Measurements from ENCODE around the gene CCL25. TPM values are rescaled to one million over a fixed set of nuclear protein-coding genes. Genes with fewer than 3 reads are reported as not detected.

CCL25 gene
- total RNA-seq, 1 donor from 2014 or later: 0.30 TPM

DNA sequence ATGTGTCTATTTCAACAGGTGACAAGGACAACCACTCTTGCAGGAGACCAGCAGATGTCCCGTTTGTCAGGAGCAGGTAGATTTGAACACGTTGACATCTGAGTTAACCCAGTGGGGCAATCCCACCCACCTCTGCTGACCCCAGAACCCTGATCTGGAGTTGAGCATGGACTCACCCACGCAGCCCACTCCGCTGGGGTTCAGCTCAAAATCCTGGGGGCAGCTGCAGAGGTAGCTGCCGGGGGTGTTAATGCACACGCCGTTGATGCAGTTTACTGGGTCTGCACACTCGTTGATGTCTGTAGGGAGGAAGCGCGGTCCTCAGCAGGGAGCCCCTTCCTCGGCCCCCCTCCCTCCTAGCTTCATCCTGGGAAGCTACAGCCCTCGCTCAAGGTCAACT lies 56.9 kb downstream of the CCL25 start:
- ATAC-seq (no peak), DNase-seq (ENCODE audit: low spot score) (no peak)

DNA sequence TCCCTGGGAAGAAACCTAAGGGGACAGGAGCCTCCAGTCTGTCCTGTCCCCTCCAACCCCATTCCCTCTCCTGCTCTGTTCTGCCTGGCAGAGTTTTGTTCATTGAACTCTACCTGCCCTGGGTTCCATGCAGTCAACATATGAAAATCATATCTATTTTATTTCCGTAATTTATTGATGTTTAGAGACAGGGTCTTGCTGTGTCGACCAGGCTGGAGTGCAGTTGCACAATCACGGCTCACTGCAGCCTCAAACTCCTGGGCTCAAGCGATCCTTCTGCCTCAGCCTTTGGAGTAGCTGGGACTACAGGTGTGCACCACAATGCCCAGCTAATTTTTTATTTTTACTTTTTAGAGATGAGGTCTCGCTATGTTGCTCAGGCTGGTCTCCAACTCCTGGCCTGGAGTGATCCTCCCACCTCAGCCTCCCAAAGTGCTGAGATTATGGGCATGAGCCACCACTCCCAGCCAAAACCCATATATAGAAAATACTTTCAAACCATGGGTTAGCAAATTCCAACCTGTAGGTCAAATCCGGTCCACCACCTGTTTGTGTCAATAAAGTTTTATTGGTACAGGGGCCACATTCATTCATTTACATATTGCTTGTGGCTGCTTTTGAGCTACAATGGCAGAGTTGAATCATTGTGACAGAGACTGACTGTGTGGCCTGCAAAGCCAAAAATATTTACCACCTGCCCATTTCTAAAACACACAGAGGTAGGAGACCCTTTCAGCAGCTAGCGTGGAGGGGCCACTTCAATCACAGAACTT lies 57.5 kb downstream of the CCL25 start:
- ATAC-seq (no peak), DNase-seq (ENCODE audit: low spot score) (no peak)

DNA sequence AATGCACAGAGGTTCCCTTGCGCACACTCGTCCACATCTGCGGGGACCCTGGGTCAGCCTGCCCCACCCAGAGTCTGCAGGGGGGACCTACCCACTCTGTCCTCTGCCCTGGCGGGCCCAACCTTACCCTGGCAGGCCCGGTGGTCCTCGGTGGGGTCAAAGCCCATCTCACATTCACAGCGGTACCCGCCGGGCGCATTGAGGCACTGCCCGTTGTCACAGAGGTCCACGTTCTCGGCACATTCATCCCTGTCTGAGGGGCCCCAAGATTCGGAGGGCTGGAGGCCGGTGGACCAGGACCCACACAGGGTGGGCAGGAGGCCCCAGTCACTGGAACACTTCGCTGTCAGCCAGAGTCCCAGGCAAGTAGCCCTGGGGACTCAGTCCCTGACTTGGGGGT lies 58.4 kb downstream of the CCL25 start:
- DNase-seq (ENCODE audit: low spot score): no peak
- ATAC-seq: no peak

DNA sequence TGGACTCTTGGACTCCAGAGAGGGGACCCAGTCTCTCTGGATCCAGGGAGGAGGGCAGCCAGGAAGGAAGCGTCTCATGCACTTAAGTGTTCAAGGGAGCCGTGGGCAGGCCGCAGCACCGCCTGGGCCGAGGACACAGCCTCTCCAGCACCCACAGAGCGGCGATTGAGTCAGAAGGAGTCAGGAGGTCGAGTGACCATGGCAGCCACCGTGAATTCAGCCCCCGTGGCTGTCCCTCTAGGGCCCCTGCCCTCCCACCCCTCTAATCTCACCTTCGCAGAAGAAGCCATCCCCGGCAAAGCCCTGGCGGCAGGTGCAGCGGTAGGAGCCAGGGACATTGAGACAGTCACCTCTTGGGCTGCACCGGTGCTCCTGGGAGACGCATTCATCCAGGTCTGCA lies 58.8 kb downstream of the CCL25 start:
- no peak for ATAC-seq
- no peak for DNase-seq (ENCODE audit: low spot score)

Other genes with a start within 250 kb of the CCL25 start
- gene EVI5L, start 222.5 kb upstream of the CCL25 start, total RNA-seq: 4.8 TPM
- 0.15 TPM for gene PRR36, start 178.4 kb upstream of the CCL25 start, total RNA-seq
- 4.3 TPM for gene LRRC8E, start 164.2 kb upstream of the CCL25 start, total RNA-seq
- gene MAP2K7, start 148.9 kb upstream of the CCL25 start, total RNA-seq: 20.8 TPM
- 3.4 TPM for gene TGFBR3L, start 137.9 kb upstream of the CCL25 start, total RNA-seq
- 4.1 TPM for gene SNAPC2, start 132.4 kb upstream of the CCL25 start, total RNA-seq
- gene CTXN1, start 126.6 kb upstream of the CCL25 start, total RNA-seq: not detected
- 33.5 TPM for gene TIMM44, start 109.1 kb upstream of the CCL25 start, total RNA-seq
- gene ELAVL1, start 47.1 kb upstream of the CCL25 start, total RNA-seq: 28.6 TPM
- gene FBN3, start 96.8 kb downstream of the CCL25 start, total RNA-seq: 0.63 TPM
- gene CERS4, start 156.6 kb downstream of the CCL25 start, total RNA-seq: 67.3 TPM

Data from left lobe of liver (tissue), 2 donors.